Measurements from ENCODE around the gene SNX30. TPM values are rescaled to one million over a fixed set of nuclear protein-coding genes. Genes with fewer than 3 reads are reported as not detected.

SNX30 gene
- total RNA-seq, 4 donors from 2014 or later: 12.8 to 16.1 (median 14.4) TPM

DNA sequence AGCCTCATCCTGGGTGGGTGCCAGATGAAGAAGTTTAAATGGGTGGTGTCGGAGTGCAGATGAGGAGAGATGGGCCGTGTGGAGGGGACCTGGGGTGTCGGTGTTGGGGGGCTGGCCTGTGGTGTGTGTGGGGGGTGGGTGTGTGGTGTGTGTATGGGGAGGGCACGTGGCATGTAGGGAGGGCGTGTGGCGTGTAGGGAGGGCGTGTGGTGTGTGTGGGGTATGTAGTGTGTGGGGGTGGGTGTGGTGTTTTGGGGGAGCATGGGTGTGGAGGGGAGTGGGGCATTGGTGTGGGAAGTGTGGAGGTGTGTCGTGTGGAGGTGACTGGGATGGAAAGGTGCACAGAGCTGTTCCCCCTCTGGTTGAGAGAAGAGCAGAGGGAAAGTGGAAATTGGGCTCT lies 105.6 kb downstream of the SNX30 start:
- Histone ChIP-seq H3K4me1 (peaks cover 6% of the 10 kb centered on the region), H3K36me3 (peaks cover 16% of the 10 kb centered on the region), H3K27ac (no peak overlapping the region), H3K27me3 (no peaks in the 10 kb centered on the region), H3K4me3 (no peak overlapping the region), H3K9me3 (no peaks in the 10 kb centered on the region)
- 97% methylated on average over 8 of the region's 8 CpGs for WGBS
- TF ChIP-seq EP300 (IDR thresholded peaks at IDR 0.05) (no peak), POLR2AphosphoS5 (IDR thresholded peaks at IDR 0.05) (no peak)
- DNase-seq (ENCODE audit: low spot score in 2 of 2): no peak

DNA sequence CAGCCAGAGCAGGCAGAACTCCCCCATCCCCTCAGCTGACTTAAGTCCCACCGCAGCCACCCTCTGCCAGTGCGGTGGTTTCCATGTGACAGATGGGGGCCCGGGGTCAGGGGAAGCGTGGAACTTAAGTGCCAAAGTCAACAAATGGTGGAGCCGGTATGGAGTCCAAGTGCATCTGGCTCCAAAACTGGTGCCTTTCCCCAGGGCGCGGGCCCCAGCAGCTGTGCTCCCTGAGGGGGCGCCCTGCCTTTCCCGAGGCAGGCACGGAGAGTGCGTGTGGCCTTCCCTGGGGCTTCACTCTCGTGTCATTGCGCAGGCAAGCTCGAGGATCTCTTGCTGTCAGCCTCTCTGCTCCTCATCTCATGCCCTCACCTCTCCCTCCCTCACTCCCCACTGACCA lies 106.3 kb downstream of the SNX30 start:
- Histone ChIP-seq H3K27ac (no peak overlapping the region), H3K4me1 (peaks cover 6% of the 10 kb centered on the region), H3K36me3 (peaks cover 16% of the 10 kb centered on the region), H3K27me3 (no peaks in the 10 kb centered on the region), H3K9me3 (no peaks in the 10 kb centered on the region), H3K4me3 (no peak overlapping the region)
- DNase-seq (ENCODE audit: low spot score in 2 of 2): no peak
- WGBS: 84% methylated on average over 8 of the region's 14 CpGs
- TF ChIP-seq, protein P1, sequence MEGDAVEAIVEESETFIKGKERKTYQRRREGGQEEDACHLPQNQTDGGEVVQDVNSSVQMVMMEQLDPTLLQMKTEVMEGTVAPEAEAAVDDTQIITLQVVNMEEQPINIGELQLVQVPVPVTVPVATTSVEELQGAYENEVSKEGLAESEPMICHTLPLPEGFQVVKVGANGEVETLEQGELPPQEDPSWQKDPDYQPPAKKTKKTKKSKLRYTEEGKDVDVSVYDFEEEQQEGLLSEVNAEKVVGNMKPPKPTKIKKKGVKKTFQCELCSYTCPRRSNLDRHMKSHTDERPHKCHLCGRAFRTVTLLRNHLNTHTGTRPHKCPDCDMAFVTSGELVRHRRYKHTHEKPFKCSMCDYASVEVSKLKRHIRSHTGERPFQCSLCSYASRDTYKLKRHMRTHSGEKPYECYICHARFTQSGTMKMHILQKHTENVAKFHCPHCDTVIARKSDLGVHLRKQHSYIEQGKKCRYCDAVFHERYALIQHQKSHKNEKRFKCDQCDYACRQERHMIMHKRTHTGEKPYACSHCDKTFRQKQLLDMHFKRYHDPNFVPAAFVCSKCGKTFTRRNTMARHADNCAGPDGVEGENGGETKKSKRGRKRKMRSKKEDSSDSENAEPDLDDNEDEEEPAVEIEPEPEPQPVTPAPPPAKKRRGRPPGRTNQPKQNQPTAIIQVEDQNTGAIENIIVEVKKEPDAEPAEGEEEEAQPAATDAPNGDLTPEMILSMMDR (IDR thresholded peaks at IDR 0.05): no peak
- TF ChIP-seq POLR2A (IDR thresholded peaks at IDR 0.05) (no peak), EP300 (IDR thresholded peaks at IDR 0.05) (no peak), POLR2AphosphoS5 (IDR thresholded peaks at IDR 0.05) (no peak)

DNA sequence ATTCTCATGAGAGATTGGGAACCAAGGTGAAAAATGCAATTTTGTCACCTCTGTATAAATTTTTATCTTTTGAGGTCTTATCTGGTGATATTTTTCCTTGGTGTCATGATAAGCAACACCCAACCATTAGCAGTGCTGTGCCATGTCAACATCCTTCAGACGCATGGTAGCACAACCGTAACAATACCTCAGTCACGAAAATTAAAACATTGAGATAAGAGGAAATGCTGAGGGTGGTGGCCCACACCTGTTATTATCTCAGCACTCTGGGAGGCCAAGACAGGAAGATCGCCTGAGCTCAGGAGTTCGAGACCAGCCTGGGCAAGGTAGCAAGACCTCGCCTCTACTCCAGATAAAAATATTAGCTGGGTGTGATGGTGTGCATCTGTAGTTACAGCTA lies 107.4 kb downstream of the SNX30 start:
- Histone ChIP-seq H3K4me3 (no peak overlapping the region), H3K36me3 (peaks cover 11% of the 10 kb centered on the region), H3K27ac (no peak overlapping the region), H3K27me3 (no peaks in the 10 kb centered on the region), H3K4me1 (peaks cover 8% of the 10 kb centered on the region), H3K9me3 (no peaks in the 10 kb centered on the region)
- DNase-seq (ENCODE audit: low spot score in 2 of 2): no peak
- 90% methylated on average over 6 of the region's 6 CpGs for WGBS
- TF ChIP-seq, protein P1 (IDR thresholded peaks at IDR 0.05): no peak
- TF ChIP-seq POLR2AphosphoS5 (IDR thresholded peaks at IDR 0.05): no peak
- TF ChIP-seq POLR2A (IDR thresholded peaks at IDR 0.05): no peak
- TF ChIP-seq EP300 (IDR thresholded peaks at IDR 0.05): no peak

DNA sequence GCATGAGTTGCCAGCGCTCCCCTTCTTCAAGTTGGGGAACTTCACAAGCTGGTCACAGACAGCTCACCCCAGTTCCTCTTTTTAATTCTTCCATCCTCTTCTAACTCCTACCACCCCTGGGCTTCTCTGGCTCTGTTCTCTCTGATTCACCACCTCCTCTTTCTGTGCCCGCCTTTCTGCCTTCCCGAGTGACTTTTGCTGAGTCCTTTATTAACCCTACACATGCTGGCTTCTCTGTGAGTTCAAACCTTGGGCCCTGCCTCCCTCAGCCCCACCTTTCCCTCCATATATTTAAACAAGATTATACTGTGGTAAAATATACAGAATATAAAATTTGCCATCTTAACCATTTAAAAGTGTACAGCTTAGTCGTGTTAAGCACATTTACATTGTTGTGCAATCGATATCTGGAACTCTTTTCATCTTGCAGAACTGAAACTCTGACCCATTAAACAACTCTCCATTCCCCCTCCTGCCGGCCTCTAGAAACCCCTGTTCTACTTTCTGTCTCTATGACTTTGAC lies 108.1 kb downstream of the SNX30 start:
- no peak overlapping the region for H3K4me3 ChIP-seq
- DNase-seq (ENCODE audit: low spot score in 2 of 2): no peak

DNA sequence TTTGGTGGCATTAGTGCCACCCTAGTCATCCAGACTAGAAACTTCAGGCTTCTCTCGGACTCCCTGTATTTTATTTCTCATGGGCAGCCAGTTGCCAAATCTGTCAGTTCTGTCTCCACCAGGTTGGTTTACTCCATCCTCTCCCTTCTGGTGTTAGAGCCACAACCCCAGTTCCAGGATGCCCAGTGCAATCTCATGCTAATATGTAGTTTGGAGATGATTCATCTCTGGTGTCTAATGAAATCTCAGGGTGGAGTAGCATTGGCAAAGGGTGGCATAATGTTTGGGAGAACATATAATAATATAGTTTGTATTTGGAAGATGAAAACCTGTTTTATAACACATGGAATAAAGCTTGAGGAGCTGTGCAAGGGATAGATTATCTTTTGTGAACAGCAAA lies 109.9 kb downstream of the SNX30 start:
- 95% methylated on average over 1 of the region's 1 CpG for WGBS
- no peak for TF ChIP-seq EP300 (IDR thresholded peaks at IDR 0.05)
- no peak for TF ChIP-seq POLR2AphosphoS5 (IDR thresholded peaks at IDR 0.05)
- no peak for TF ChIP-seq POLR2A (IDR thresholded peaks at IDR 0.05)
- DNase-seq (ENCODE audit: low spot score in 2 of 2): no peak
- Histone ChIP-seq H3K4me1 (peaks cover 8% of the 10 kb centered on the region), H3K9me3 (no peaks in the 10 kb centered on the region), H3K36me3 (no peaks in the 10 kb centered on the region), H3K27ac (no peak overlapping the region), H3K4me3 (no peak overlapping the region), H3K27me3 (no peaks in the 10 kb centered on the region)

More for the DNA sequence above, 108.1 kb downstream of the SNX30 start:
- WGBS: 49% methylated on average over 6 of the region's 6 CpGs
- H3K27ac ChIP-seq: no peak overlapping the region
- peaks cover 8% of the 10 kb centered on the region for H3K4me1 ChIP-seq
- H3K9me3 ChIP-seq: no peaks in the 10 kb centered on the region
- no peaks in the 10 kb centered on the region for H3K27me3 ChIP-seq
- peaks cover 10% of the 10 kb centered on the region for H3K36me3 ChIP-seq
- TF ChIP-seq EP300 (IDR thresholded peaks at IDR 0.05): no peak
- TF ChIP-seq POLR2AphosphoS5 (IDR thresholded peaks at IDR 0.05): no peak
- TF ChIP-seq, protein P1 (IDR thresholded peaks at IDR 0.05): no peak
- no peak for TF ChIP-seq POLR2A (IDR thresholded peaks at IDR 0.05)

DNA sequence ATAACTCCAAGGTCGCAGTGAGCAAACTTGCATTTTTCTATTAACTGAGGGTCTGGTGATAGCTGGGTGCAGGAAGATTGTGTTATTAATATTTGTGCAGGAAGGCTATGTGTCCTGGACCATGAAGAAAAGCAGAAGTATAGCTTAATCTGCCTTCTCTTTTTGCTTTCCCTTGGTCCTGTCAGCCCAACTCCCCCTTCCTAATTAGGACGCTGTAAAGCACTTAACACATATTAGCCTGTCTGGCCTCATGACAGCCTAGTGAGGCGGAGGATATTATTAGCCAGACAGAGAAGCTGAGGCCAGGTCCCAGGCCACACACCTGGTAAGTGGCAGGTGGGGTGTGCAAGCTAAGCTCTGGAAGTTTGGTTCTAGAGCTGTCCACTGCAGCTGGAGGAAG lies 110.6 kb downstream of the SNX30 start:
- Histone ChIP-seq H3K27me3 (no peaks in the 10 kb centered on the region), H3K36me3 (no peaks in the 10 kb centered on the region), H3K9me3 (no peaks in the 10 kb centered on the region), H3K27ac (no peak overlapping the region), H3K4me3 (no peak overlapping the region), H3K4me1 (peaks cover 8% of the 10 kb centered on the region)
- TF ChIP-seq POLR2A (IDR thresholded peaks at IDR 0.05) (no peak), EP300 (IDR thresholded peaks at IDR 0.05) (no peak), POLR2AphosphoS5 (IDR thresholded peaks at IDR 0.05) (no peak)
- TF ChIP-seq, protein P1 (IDR thresholded peaks at IDR 0.05): no peak
- WGBS: 79% methylated on average over 3 of the region's 3 CpGs
- no peak for DNase-seq (ENCODE audit: low spot score in 2 of 2)
